GM21381 (cell line): Measurements from ENCODE around the gene BLM.
"Not testable (repeated sequence)": the region's sequence is repeated elsewhere in the genome, so short reads cannot be mapped to it uniquely, and the experiment has no call there.

Experiments used
- ATAC-seq: cut with Tn5 transposase; IDR thresholded peaks from one replicate; pipeline ENCODE4 v1.9.1; 2021; ENCODE audit warnings: mild to moderate bottlenecking, moderate library complexity; ENCODE audit not compliant: unreplicated experiment

Gene BLM

GRCh38 chr15:90716976-90717821 is at the start of gene BLM:
Gene BLM (plus strand): TSS chr15:90717346. CDS start chr15:90747393, 30,047 bp downstream.
- peak; percentile 99 for ATAC-seq

GRCh38 chr15:90667755-90668345 is 49.3 kb upstream of the BLM start:
- not testable (repeated sequence) for ATAC-seq

DNA sequence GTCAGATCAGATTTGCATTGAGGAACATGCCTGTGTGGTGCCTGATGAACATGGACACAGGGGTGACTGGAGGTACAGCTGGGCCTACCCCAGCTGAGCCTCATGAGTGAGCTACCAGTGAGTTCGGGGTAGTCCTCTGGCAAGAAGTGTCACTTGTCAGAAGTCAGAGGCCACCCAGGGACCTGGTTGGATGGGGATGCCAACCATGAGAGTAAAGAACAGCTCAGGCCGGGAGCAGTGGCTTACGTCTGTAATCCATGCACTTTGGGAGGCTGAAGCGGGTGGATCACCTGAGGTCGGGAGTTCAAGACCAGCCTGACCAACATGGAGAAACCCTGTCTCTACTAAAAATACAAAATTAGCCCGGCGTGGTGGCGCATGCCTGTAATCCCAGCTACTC is 46.5 kb upstream of the BLM start:
- ATAC-seq: not testable (repeated sequence)

- no peak for ATAC-seq
These were observed 45.9 kb upstream of the BLM start for GRCh38 chr15:90671216-90671615.

DNA sequence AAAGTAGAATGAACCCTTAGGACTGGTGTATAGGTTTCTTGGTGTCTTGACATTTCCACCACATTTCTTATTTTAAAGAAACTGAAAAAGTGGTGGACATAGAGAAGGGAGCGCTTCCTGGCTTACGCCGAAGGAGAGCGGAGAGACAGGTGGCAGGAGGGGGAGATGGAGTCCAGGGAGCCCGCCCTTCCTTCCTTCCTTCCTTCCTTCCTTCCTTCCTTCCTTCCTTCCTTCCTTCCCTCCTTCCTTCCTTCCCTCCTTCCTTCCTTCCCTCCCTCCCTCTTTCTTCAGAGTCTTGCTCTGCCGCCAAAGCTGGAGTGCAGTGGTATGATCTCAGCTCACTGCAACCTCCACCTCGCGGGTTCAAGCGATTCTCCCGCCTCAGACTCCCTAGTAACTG is 43.8 kb upstream of the BLM start:
- not testable (repeated sequence) for ATAC-seq

DNA sequence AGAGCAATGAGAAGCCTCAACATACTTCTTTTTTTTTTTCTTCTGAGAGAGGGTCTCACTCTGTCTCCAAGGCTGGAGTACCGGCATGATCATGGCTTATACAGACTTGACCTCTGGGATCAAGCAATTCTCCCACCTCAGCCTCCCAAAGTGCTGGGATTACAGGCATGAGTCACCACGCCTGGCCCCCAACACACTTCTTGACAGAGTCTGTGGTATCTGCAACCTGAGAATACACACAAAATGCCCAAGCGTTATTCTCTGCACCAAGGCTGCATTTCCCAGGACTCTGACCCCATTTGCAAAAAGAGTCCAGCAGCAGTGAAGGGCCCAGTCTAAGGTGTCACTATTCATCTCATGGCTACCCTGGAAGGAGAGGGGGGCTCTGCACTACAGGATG is 42.7 kb upstream of the BLM start:
- ATAC-seq: no peak

GRCh38 chr15:90675464-90675863 is 41.7 kb upstream of the BLM start:
- no peak for ATAC-seq

GRCh38 chr15:90677807-90678790 is 39.0 kb upstream of the BLM start:
- no peak for ATAC-seq

GRCh38 chr15:90679959-90680358 is 37.2 kb upstream of the BLM start:
- no peak for ATAC-seq

DNA sequence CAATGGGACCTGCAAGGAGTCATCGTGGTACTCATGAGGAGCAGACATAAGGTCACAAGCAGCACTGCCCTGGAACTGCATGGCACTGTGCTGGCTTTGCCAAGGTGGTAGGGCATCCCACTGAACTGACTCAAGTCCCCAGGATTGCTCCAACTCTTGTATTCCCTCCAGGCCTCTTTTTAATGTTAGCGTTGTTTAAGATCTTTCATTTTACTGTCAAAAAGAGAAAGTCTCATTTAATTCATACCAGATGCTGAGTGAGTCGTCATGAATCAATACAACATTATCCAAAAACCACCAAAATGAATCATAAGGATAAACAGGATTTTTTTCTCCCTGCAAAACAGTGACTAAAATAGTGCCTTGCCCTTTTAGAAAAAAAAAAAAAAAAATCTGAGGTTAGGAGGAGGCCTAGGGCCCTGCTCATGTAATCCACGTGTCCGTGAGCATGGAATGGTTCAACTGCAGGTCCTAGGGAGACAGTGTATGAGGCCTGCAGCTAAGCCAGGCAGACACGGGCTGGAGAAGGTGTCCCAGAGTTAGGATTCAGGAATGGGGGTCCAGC is 36.7 kb upstream of the BLM start:
- no peak for ATAC-seq

- ATAC-seq: no peak
These were observed 36.1 kb upstream of the BLM start for GRCh38 chr15:90681056-90681455.

DNA sequence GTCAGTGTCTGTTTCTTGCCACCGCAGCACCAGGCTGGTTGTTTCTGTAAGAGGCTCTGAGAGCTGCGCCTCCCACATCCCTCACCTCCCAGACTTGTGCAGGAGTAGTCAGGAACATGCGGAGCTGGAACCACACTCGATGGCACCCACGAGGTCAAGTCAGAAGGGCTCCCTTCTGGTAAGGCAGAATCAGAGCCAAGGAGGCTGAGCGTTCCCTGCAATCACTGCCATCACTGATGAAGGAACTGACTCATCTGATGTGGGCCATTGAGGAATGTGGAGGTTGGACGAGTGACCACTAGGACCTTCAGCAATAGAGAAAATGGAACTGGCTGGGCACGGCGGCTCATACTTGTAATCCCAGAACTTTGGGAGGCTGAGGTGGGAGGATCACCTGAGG is 35.7 kb upstream of the BLM start:
- ATAC-seq: no peak

- no peak for ATAC-seq
These were observed 33.8 kb upstream of the BLM start for GRCh38 chr15:90683371-90683770.

- ATAC-seq: no peak
These were observed 33.3 kb upstream of the BLM start for GRCh38 chr15:90683876-90684275.

DNA sequence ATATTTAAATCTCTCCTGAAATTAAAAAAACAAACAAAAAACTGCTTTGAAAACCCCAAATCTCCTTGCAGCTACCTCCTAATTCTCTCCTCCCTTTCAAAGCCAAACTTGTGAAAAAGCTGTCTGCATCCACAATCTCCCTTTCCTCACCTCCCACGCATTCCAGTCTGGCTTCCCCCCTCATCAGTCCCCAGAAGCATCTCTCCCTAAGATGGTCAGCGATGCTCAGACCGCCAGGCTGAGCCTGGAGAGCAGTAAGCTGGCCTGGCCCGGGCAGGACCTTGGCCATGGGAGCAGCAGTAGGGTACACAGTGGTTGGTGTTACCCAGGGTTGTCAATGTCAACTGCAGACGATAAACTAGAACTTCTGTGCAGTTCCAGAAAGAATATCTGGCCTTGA is 32.9 kb upstream of the BLM start:
- no peak for ATAC-seq

DNA sequence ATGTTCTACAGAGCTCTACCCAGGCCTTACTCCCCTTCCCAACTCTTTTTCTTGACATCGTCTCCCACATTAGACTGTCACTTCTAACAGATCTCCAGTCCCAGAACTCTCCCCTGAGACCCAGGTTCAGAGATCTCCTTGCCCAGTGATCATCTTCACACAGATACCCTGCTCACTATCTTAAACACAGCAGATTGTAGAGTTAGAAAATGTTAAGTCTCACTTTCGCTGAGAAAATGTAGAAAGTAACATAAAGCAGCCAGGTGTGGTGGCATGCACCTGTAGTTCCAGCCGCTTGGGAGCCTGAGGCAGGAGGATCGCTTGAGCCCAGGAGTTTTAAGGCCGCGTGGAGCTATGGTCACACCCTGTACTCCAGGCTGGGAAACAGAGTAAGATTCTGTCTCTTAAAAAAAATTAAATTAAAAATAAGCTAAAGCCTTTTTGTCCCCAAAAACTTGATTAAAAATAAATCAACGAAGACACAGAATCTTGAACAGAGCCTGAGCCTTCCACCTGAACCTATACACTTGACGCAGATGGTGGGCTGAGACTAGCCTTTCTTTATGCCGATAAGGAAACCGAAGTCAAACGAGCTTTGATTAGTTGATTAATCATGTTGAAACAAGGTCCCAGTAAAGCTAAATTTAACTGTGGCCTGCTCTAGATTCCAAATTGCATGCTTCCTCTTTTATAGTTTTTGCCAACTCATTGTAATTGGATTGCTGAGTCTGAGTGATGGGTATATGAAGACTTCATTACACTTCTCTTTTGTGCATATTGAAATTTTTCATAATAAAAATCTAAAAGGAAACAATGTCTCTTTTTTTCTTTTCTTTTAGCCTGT is 31.3 kb upstream of the BLM start:
- ATAC-seq: peak; percentile 34

DNA sequence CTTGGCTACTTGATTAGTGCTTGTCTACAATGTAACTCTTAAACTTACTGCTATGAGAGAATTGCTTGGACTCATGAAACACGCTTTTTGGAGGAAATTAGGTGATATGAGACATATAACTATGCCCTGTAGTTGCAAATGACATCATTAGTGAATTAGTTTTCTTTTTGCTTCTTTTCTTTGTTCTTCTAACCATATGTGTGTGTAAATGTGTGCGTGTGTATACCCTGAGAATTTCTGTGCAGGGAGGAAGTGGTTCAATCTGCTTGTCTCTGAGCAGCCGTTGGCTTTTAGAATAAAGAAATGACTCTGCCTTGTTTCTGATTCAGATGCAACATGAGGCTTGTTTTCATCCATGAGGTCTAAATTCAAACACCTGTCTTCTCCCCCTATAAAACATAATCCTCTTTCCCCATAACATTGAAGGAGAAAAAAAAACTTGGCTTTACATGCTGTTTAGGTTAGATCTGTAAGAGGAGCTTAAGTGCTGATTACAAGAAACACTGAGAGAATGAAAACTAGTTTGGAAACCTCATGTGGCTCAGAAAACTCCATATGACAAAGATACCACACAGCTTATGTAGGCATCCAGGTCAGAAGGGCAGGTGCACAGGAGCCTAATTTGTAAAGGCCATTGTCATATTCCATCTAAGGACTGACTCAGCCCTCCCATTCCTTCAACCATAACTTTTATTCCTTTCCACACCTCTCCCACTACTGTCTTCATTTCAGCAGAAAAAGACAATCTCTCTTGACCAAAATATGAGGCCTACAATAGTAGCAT is 30.5 kb upstream of the BLM start:
- peak; percentile 86 for ATAC-seq

- ATAC-seq: not testable (repeated sequence)
These were observed 27.7 kb upstream of the BLM start for GRCh38 chr15:90689326-90689961.

- ATAC-seq: no peak
These were observed 26.6 kb upstream of the BLM start for GRCh38 chr15:90690585-90690984.
